Measurements from ENCODE around the gene ITPR2.

The ITPR2 gene

GRCh38 chr12:26818636-26819035 lies 14.4 kb downstream of the ITPR2 start:
- DNase-seq = no peak

- DNase-seq = no peak
Observed at GRCh38 chr12:26818201-26818600, 14.8 kb downstream of the ITPR2 start.

GRCh38 chr12:26817183-26817591 lies 15.8 kb downstream of the ITPR2 start:
- no peak for DNase-seq

- DNase-seq = no peak
Observed at GRCh38 chr12:26813812-26814211, 19.2 kb downstream of the ITPR2 start.

- no peak for DNase-seq
Observed at GRCh38 chr12:26810330-26810729, 22.7 kb downstream of the ITPR2 start.

- DNase-seq = no peak
Observed at GRCh38 chr12:26809611-26810285, 23.2 kb downstream of the ITPR2 start.

GRCh38 chr12:26808766-26809476 lies 24.1 kb downstream of the ITPR2 start:
- no peak for DNase-seq

- DNase-seq = no peak
Observed at GRCh38 chr12:26807292-26807691, 25.7 kb downstream of the ITPR2 start.

- no peak for DNase-seq
Observed at GRCh38 chr12:26806556-26806955, 26.4 kb downstream of the ITPR2 start.

GRCh38 chr12:26805401-26805971 lies 27.5 kb downstream of the ITPR2 start:
- no peak for DNase-seq

- no peak for DNase-seq
Observed at GRCh38 chr12:26803552-26803951, 29.4 kb downstream of the ITPR2 start.

- DNase-seq = no peak
Observed at GRCh38 chr12:26801486-26801885, 31.5 kb downstream of the ITPR2 start.

- no peak for DNase-seq
Observed at GRCh38 chr12:26800858-26801257, 32.1 kb downstream of the ITPR2 start.

GRCh38 chr12:26800347-26800746 lies 32.6 kb downstream of the ITPR2 start:
- no peak for DNase-seq

- no peak for DNase-seq
Observed at GRCh38 chr12:26799741-26800140, 33.3 kb downstream of the ITPR2 start.

GRCh38 chr12:26798640-26799039 lies 34.4 kb downstream of the ITPR2 start:
- no peak for DNase-seq

- no peak for DNase-seq
Observed at GRCh38 chr12:26798023-26798422, 35.0 kb downstream of the ITPR2 start.

GRCh38 chr12:26795910-26796309 lies 37.1 kb downstream of the ITPR2 start:
- DNase-seq = no peak

GRCh38 chr12:26791301-26791791 lies 41.6 kb downstream of the ITPR2 start:
- no peak for DNase-seq

GRCh38 chr12:26790645-26790994 lies 42.4 kb downstream of the ITPR2 start:
- DNase-seq = no peak

- DNase-seq = no peak
Observed at GRCh38 chr12:26789731-26790644, 43.0 kb downstream of the ITPR2 start.

GRCh38 chr12:26786865-26787514 lies 46.0 kb downstream of the ITPR2 start:
- DNase-seq = no peak

- DNase-seq = no peak
Observed at GRCh38 chr12:26786491-26786864, 46.5 kb downstream of the ITPR2 start.
